GM18511 (cell line): Measurements from ENCODE around the gene GPR108.
"Not testable (repeated sequence)": the region's sequence is repeated elsewhere in the genome, so short reads cannot be mapped to it uniquely, and the experiment has no call there.

Source experiments
- ATAC-seq: cut with Tn5 transposase; IDR thresholded peaks from one replicate; pipeline ENCODE4 v1.9.1; 2021; ENCODE audit warnings: mild to moderate bottlenecking, moderate library complexity; ENCODE audit not compliant: unreplicated experiment

GPR108 gene

DNA sequence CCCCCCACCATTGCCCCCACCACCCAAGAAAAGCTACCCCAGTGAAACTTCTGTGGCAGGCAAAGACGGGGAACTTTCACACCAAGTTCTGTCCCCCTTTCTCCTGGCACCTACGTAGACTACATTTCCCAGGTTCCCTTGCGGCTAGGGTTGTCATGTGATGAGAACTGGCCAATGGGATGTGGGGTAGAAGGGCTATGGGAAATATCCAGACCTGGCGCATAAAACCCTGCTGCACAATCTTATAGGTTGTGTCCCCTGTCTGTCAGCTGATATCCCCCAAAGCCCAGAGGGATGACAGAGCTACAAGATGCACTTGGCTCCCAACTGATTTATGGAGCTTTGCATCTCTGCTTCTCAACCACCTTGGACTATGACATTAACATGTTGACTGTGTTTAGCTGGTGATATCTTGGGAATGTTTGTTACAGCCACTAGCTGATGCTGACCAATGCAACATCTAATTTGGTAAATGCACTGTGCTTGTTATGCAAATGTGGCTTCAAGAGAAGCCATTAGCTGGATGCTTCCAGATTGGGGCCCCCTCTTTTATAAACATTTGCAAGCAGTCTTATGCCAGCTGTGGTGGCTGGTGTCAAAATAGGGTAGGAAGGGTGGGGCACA, 23.8 kb upstream of the GPR108 start:
- no peak for ATAC-seq

DNA sequence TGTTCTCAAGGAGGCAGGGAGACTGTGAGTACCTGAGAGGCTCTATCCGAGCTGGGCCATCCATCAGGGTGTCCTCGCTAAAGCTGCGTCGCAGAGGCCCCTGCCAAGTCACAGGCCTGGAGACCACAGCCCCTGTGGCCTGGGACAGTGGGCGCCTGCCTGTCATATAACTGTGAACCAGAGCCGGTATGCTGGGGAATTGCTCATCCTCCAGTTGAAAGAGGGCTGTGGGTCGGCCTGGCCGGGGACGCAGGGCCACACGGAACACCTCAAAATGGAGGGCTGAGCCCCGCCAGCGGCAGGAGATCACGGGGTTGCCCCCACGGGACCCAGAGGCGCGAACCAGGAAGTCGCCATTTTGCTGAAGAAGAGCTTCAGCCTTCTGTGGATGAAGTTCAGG, 23.2 kb upstream of the GPR108 start:
- no peak for ATAC-seq

DNA sequence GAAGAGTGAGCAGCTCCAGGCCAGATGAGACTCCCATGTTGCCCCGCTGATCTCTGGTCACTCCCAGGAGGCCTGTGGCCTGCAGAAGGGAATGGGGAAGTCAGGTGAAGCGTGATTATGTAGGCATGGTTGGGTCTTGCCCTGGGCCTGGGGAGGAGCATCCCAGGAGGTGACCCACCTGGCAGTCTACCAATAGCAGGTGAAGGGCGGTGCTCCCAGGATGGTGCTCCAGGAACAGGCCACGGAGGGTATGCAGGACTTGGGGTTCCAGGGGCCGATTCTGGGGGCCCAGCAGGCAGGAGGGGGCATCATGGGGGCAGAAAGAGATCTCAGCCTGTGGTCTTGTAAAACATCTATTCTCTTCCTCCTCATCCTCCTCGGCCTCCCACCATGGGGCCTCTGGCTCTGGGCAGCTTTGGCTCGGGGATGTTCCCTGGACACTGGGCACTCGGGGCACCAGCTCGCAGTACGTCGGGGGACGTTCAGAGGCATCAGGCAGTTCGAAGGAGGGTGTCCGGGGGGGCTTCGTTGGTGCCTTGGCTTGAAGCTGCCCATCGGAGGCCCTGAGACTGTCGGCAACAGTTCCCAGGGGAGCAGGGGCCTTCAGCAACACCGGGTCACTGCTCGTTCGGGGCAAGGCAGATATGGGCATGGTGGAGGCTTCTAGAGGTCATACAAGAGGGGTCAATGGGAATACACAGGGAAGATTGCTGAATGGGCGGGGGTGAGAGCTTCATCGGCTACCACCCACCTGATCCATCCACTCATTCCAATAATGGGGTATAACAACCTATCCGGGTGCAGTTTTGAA, 17.5 kb upstream of the GPR108 start:
- ATAC-seq = no peak

DNA sequence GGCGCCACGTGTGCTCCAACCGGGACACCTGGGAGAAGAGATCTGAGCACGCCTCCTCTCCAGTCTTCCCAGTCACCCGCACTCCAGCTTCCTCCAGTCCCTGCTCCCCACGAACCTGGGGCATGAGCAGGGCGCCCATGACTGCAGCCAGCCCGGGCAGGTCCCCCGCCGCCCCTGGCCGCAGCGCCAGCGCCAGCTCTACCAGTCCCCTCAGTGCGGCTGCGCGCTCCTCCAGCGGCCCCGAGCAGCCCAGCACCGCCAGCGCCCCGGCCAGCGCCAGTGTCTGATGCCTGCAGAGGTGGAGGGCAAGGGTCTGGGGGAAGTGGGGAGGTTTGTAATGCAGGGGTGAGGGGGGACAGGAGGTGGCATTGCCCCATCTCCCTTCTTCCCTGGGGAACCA, 16.8 kb upstream of the GPR108 start:
- ATAC-seq = no peak

DNA sequence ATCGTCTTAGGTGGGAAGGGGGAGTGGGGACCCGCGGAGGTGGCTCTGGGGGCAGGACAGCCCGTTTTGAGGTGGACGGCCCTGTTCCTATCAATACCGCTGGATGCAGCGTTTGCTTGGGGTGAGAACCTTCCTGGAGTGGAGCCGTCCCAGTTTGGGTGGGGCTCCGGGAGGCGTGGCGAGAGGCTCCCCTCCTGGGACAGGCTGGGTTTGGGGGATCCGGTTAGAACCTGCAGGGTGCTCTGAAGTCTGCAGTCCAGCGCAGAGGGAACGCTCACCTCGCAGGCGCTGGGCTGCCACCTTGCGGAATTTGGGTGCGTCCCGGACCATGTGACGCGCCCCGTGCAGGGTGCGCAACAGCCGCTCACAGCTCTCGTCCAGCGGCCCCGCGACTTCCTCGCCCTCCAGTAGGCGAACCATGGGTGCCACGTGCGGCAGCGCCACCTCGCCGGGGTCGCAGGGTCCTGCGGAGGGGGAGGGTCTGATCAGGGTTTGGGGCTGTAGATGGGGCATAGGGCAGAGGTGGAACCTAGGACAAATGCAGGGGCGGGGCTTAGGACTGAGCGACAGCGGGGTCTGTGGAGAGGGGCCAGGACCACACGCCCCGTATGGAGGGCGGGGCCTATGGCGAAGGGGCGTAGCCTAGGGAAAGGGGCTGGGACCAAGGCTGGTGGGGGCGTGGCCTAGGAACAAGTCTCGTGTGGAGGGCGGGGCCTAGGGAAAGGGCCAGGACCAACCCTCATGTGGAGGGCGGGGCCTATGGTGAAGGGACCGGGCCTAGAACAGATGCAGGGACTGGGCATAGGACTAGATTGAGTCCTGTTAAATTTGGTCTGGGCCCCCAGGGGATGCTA, 16.0 kb upstream of the GPR108 start:
- ATAC-seq = peak; percentile 89

DNA sequence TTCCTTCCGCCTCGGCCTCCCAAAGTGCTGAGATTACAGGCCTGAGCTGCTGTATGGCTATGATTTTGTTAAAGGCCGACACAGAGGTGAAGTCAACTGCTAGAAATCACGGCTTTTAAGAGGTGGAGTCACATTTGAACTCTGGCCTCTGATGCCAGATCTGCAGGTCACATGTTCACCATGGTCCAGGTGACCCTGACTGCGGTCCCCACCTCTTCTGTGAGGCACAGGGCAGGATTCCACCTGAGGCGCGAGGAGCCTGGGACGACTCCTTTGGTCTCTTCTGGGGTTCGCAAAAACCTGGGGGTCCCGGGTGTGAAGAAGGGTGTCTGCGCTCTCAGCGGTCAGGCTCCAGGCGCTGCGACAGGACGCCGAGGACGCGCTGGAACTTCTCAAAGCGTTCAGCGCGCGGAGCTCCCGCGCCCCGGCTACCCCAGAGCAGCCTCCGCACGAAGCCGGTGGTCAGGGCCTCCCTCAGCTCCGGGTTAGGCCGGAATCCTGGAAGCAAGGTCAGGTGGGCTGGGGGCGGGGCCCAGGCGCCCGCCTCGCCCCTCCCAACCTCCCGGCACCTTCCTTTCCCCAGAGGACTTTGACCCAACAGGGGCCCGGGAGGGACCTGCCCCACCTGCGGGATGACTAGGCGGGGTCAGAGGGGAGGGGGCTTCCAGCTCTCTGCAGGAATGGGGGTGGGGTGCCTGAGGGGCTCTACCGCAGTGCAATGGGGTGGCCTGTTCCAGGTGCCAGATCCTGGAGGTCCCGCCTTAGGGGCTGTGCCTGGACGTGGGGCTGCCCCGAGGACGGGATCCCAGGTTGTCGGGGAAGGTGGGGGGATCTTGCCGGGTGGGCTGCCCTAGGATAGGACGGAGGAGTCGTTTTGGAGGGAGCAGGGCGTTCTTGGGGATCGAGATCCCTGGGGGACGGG, 15.1 kb upstream of the GPR108 start:
- ATAC-seq = no peak

DNA sequence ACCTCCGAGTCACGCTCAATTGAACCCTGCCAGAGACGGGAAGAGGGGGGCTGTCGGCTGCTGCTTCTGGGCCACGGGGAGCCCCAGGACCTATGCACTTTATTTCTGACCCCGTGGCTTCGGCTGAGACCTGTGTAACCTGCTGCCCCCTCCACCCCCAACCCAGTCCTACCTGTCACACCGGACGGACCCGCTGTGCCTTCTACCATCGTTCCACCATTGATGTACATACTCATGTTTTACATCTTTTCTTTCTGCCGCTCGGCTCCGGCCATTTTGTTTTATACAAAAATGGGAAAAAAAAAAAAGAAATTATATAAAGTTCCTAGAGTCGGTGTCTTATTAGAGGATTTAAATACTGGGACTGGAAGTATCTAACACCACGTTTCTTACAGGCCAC, 13.8 kb upstream of the GPR108 start:
- ATAC-seq = no peak

DNA sequence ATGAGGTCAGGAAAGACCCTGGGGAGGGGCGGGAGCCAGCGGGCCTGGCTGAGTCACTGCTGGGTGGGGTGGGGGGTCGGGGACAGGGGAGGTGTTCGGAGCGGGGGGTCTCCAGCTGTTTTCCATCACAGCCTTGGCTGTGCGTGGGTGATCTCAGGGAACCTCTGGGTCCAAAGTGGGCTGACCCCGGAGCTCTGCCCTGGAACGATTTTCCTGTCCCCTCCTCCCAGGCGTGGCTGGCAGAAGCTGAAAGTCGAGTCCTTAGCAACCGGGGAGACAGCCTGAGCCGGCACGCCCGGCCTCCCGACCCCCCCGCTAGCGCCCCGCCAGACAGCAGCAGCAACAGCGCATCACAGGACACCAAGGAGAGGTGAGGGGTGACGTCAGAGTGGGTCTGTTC, 12.7 kb upstream of the GPR108 start:
- ATAC-seq = no peak

DNA sequence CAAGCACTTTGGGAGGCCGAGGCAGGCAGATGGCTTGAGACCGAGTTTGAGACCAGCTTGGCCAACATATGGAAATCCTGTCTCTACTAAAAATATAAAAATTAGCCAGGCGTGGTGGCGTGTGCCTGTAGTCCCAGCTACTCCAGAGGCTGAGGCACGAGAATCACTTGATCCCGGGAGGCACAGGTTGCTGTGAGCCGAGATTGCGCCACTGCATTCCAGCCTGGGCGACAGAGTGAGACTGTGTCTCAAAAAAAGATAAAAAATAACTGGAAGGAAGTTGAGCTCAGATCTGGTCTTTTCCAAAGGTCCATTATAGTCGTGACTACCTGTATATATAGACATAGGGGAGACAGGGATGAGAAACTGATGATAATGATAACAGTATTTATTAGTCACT, 11.2 kb upstream of the GPR108 start:
- not testable (repeated sequence) for ATAC-seq

DNA sequence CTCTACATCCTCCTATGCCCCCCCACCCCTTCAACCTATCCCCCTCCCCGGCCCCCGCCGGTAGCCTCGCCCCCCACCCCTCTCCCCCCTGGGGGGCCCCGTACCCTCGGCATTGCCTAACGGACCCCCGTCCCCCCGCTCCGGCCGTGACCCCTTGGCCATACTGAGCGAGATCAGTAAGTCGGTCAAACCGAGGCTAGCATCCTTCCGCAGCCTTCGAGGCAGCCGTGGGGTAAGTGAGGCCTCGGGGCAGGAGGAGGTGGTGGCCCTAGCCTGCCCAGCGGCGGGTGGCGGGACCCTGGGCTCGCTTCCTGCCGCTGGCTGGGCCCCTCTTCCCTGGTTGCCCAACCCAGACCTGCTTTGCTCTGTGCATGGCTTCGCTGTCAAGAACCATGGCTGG, 8.6 kb upstream of the GPR108 start:
- ATAC-seq = no peak

DNA sequence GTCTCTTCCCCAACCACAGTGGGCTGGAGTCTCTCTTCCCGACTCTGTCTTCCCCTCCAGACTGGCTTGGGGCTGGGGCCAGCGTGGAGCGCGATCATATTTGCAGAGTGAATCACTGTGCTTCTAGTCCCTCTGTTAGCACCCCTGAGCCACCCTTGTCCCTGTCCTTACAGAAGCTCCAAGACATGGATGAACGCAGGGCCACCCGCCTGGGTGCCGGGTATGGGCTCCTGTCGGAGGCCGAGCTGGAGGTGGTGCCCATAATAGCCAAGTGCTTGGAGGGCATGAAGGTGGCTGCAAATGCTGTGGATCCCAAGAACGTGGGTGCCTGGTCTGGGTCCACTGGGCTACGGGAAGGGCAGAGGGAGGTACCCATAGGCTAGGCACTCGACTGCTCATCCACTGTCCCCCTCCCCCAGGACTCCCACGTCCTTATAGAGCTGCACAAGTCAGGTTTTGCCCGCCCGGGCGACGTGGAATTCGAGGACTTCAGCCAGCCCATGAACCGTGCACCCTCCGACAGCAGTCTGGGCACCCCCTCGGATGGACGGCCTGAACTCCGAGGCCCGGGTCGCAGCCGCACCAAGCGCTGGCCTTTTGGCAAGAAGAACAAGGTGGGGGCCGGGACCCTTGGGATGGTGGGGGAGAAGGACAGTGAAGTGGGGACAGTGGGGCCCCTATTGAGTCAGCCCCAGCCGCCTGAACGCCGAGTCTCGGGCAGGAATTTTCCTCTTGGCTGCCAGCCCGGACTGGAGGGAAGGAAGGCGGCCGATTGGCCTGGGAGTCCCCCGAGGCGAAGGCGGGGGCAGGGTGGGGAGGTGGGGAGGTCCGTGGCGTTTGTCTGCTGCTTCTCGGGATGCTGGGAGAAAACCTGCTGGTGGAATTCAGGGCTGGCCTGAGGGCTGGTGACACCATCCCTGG, 7.3 kb upstream of the GPR108 start:
- no peak for ATAC-seq

DNA sequence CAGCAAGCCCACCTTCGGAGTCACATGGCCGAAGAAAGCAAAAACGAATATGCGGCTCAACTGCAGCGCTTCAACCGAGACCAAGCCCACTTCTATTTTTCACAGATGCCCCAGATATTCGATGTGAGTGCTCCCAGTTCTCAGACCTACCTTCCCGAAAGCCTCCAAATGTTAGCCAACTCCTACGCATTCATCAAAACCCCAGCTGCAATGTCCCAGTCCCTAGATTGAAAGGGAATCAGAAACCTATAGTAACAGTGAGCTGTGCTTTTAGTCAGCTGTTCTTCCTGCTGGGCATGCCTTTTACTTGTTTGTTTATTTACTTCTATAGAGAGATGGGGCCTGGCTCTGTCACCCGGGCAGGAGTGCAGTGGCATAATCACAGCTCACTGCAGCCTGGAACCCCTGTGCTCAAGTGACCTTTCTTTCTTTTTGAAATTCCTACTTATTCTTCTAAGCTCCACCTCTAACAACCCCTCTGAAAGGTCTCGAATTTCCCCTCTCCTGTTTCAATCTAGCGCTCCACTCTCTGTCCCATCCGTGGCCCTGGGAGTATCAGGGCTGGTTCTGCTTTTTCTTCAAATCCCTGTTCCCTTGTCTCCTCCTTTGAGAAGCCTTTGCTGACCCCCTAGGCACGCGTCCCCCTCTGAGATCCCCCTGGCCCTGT, 6.5 kb upstream of the GPR108 start:
- ATAC-seq = no peak

DNA sequence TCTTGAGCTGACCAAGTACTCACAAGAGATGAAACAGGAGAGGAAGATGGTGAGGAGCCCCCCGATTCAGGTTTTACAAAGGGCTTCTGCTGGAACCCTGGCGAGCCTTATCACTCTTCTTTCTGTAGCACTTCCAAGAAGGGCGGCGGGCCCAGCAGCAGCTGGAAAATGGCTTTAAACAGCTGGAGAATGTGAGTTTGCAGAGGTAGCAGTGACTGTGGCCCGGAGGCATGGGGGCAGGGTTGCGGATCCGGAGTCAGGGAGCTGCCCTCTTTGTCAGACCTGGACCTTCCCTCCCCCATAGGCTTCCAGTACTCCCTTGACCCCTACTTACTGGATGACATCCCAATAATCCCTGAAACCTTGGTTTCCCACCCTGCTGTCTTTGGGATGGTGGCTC, 5.7 kb upstream of the GPR108 start:
- ATAC-seq = no peak

DNA sequence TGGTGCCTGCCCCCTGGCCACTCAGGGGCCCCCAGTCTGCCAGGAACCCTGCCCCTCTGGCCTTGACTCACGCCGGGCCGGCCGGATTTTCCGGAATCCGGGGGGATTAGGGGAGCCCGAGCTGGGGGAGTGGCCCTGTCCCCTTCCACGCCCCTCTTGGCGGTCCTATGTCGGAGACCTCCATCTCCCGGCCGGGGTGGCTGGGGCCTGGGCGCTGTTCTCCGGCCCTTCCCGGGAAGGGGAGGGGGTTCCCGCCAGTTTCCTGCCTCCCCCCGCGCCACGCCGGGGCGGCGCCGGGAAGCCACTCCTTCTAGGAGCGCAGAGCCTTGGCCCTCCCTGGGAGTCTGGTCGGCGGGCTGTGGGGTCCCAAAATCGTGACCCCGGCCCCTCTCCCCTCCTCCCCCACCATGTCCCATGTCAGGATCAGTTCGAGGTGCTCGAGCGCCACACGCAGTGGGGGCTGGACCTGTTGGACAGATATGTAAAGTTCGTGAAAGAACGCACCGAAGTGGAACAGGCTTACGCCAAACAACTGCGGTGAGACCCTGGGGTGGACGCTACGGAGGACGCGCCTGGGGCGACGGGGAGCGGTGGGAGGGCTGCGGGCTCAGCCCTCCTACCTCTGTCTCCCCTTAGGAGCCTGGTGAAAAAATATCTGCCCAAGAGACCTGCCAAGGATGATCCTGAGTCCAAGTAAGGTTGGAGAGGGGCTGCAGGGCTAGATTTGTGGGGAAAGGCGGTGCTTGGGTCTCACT, 3.4 kb upstream of the GPR108 start:
- no peak for ATAC-seq

DNA sequence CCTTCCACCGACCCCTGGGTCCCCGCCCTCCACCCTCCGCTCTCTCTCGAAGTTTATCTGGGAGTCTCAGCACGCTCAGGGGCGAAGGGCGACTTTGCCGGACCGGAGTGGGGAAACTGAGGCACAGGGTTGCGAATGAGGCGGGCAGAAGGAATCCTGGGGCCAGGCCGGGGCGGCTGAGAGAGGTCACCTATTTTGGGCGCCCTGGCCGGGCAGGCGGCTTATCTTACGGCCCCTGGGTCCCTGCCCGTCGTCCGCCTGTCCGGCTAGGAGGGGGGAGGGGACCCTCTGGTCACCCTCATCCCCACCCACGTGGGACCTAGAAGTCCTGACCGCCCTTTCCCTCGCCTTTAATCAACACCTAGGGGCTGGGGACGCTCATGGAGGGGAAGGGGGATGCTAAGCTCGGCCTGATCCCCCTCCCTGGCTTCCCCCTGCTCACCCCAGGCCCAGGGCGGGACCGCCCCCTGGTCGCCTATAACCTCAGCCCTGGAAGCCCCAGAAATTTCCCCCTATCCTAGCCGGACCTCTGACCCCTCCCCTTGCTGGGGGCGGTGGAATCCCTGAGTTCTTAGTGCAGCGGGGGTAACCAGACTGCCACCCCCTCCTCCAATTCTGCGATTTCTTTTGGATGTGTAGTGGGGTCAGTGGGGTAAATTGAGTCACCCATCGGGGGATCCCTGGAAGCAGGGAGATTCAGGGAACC, 2.7 kb upstream of the GPR108 start:
- ATAC-seq = no peak

DNA sequence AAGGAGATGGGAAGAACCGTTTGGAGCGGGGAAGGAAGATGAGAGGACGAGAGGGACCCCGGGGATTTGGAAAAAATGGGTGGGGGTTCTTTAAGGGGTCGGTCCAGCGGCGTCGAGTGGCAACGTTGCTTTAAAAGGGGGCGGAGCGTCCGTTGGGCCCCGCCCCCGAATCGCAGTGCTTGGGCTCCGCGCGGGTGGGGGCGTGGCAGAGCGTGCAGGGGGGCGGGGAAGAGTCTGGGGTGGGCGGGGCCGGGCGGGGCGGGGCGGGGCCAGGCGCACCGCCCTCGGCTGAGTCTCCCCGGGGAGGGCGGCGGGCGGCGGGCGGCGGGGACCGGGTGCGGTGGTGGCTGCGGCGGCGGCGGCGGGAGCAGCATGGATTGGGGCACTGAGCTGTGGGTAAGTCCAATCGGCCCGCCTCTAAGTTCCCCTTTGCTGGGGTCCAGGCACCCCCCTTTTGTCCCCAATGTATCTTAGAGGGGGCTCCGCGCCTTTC, 2.1 kb upstream of the GPR108 start, which contains the start of gene TRIP10:
Gene TRIP10 (plus strand): TSS at position 291 of the 493 bp plus-strand sequence. CDS start 82 bp downstream, at position 373.
- no peak for ATAC-seq

DNA sequence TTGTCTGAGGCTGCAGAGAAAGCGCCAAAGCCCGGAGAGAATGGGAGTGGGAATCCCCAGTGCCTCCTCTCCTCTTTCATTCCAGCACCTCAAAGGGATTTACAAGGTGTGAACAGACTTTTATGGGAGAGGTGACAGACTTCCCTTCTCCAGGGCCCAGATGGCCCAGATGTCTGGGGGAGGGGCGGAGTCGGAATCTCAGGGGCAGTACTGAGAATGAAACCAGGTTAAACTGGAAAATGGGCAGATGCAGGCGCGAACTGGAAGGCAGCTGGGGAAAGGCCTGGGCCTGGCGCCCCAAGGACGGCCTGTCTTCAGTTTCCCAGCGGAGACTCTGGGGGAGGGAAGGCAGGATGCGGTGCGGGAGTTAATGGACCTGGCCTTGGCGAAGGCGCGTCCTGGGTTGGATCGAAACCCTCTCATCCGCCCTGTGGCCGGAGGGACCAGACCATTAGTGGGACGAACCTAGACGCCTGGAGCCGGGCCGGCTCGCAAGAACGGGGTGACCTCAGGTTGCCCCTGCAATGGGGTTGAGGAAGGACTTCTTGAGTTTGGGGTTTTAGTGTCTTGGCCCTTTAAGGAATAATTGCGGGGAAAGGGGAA, 1.5 kb upstream of the GPR108 start:
- no peak for ATAC-seq
